Chondrocyte (in vitro differentiated cells): ENCODE data around the gene CPN2. TPM values are rescaled to one million over a fixed set of nuclear protein-coding genes. Genes with fewer than 3 reads are reported as not detected.

Source experiments
- DNase-seq: peaks from one replicate; pipeline ENCODE4 v3.0.0; 2021; ENCODE audit warnings: mixed read lengths, low spot score
- H3K27ac Mint-ChIP-seq: one replicate; pipeline ENCODE4 v1.8.0; 2021; ENCODE audit warnings: mild to moderate bottlenecking, moderate library complexity, mixed read lengths; ENCODE audit not compliant: unreplicated experiment
- H3K27me3 Mint-ChIP-seq: 2 replicates; pipeline ENCODE4 v1.8.0; 2021; ENCODE audit warnings: low read depth, mixed read lengths
- H3K36me3 Mint-ChIP-seq: 2 replicates; pipeline ENCODE4 v1.8.0; 2021; ENCODE audit warnings: low read depth, mixed read lengths
- H3K4me1 Mint-ChIP-seq: 2 replicates; pipeline ENCODE4 v1.8.0; 2021; ENCODE audit warnings: low read depth, mild to moderate bottlenecking, mixed read lengths
- H3K4me3 Mint-ChIP-seq: one replicate; pipeline ENCODE4 v1.8.0; 2021; ENCODE audit warnings: mild to moderate bottlenecking, moderate library complexity, mixed read lengths; ENCODE audit not compliant: unreplicated experiment
- H3K9me3 Mint-ChIP-seq: 2 replicates; pipeline ENCODE4 v1.8.0; 2021; ENCODE audit warnings: low read depth, mixed read lengths
- CTCF ChIP-seq: fragments of 200-600 bp; sonication (generic); IDR thresholded peaks from 2 replicates; pipeline ENCODE4 v1.5.0; 2021; ENCODE audit warnings: antibody characterized with exemption, mild to moderate bottlenecking, moderate library complexity
- total RNA-seq: library from RNA; stranded (reverse); gene quantifications from 3 replicates; pipeline ENCODE4 v1.2.1, GENCODE V29; 2021

The CPN2 gene
- total RNA-seq, 1 donor from 2014 or later = not detected

- no peak for TF ChIP-seq CTCF
These were observed 34.2 kb downstream of the CPN2 start for GRCh38 chr3:194316918-194317317.

GRCh38 chr3:194315965-194316361 lies 35.2 kb downstream of the CPN2 start:
- Mint-ChIP-seq H3K4me1 (peaks cover 11% of the 10 kb centered on the region), H3K27me3 (peaks cover 52% of the 10 kb centered on the region), H3K9me3 (peaks cover 14% of the 10 kb centered on the region), H3K4me3 (peak overlapping the region; percentile 57), H3K27ac (no peak overlapping the region), H3K36me3 (peaks cover 5% of the 10 kb centered on the region)
- TF ChIP-seq CTCF = peak; percentile 72
- DNase-seq = no peak

More at GRCh38 chr3:194316918-194317317, 34.2 kb downstream of the CPN2 start:
- H3K4me3 Mint-ChIP-seq = no peak overlapping the region
- peaks cover 11% of the 10 kb centered on the region for H3K4me1 Mint-ChIP-seq
- H3K9me3 Mint-ChIP-seq = peaks cover 14% of the 10 kb centered on the region
- no peak overlapping the region for H3K27ac Mint-ChIP-seq
- H3K27me3 Mint-ChIP-seq = peaks cover 43% of the 10 kb centered on the region
- peaks cover 5% of the 10 kb centered on the region for H3K36me3 Mint-ChIP-seq
- no peak for DNase-seq

GRCh38 chr3:194315088-194315964 lies 35.8 kb downstream of the CPN2 start:
- peaks cover 56% of the 10 kb centered on the region for H3K27me3 Mint-ChIP-seq
- H3K27ac Mint-ChIP-seq = no peak overlapping the region
- peak; percentile 99 for TF ChIP-seq CTCF
- peaks cover 14% of the 10 kb centered on the region for H3K9me3 Mint-ChIP-seq
- H3K4me3 Mint-ChIP-seq = peak overlapping the region; percentile 73
- peaks cover 5% of the 10 kb centered on the region for H3K36me3 Mint-ChIP-seq
- DNase-seq = no peak
- peaks cover 11% of the 10 kb centered on the region for H3K4me1 Mint-ChIP-seq

GRCh38 chr3:194314388-194315068 lies 36.6 kb downstream of the CPN2 start:
- Mint-ChIP-seq H3K4me3 (no peak overlapping the region), H3K27me3 (peaks cover 62% of the 10 kb centered on the region), H3K9me3 (peaks cover 10% of the 10 kb centered on the region), H3K4me1 (peaks cover 11% of the 10 kb centered on the region), H3K36me3 (peaks cover 2% of the 10 kb centered on the region), H3K27ac (no peak overlapping the region)
- TF ChIP-seq CTCF = no peak
- DNase-seq = no peak

- peak; percentile 31 for TF ChIP-seq CTCF
- H3K27me3 Mint-ChIP-seq = peaks cover 65% of the 10 kb centered on the region
- peaks cover 16% of the 10 kb centered on the region for H3K4me1 Mint-ChIP-seq
- no peak for DNase-seq
- peaks cover 3% of the 10 kb centered on the region for H3K9me3 Mint-ChIP-seq
- no peak overlapping the region for H3K27ac Mint-ChIP-seq
- peaks cover 2% of the 10 kb centered on the region for H3K36me3 Mint-ChIP-seq
- H3K4me3 Mint-ChIP-seq = no peak overlapping the region
These were observed 37.4 kb downstream of the CPN2 start for GRCh38 chr3:194313560-194314387.
